Astrocyte of the cerebellum (primary cell): ENCODE data around the gene DENND10.

ENCODE experiments used
- DNase-seq: peaks from one replicate; pipeline ENCODE4 v3.0.0-alpha.2; 2011; ENCODE audit warnings: low read depth
- H3K4me3 ChIP-seq: 2 replicates; pipeline ENCODE4 v1.5.1; 2011; ENCODE audit warnings: mild to moderate bottlenecking, low read depth, low read length, moderate library complexity
- CTCF ChIP-seq: IDR thresholded peaks from 2 replicates; pipeline ENCODE4 v1.5.1; 2012; ENCODE audit warnings: low read length, low read depth, moderate library complexity, mild to moderate bottlenecking; ENCODE audit errors: missing control alignments
- in situ Hi-C: cut with HindIII; loops from 2 replicates; pipeline ENCODE4 v1.10.0; 2017; ENCODE audit warnings: low sequenced_read_pairs

Gene DENND10

GRCh38 chr10:119103903-119104653, at the start of gene DENND10:
Gene DENND10 (plus strand): TSS chr10:119104113. CDS start chr10:119104143, 30 bp downstream.
- no peak for TF ChIP-seq CTCF
- H3K4me3 ChIP-seq = peak within 1 kb of the TSS; percentile 71
- in situ Hi-C loops = no loop called here
- DNase-seq = peak; percentile 47

- H3K4me3 ChIP-seq = no peak overlapping the region
- DNase-seq = no peak
- in situ Hi-C loops = no loop called here
- TF ChIP-seq CTCF = no peak
Measured at GRCh38 chr10:119055472-119055871, 48.4 kb upstream of the DENND10 start.

- TF ChIP-seq CTCF = no peak
- no peak for DNase-seq
- no peak overlapping the region for H3K4me3 ChIP-seq
- in situ Hi-C loops = no loop called here
Measured at GRCh38 chr10:119058010-119058409, 45.9 kb upstream of the DENND10 start.

- no peak overlapping the region for H3K4me3 ChIP-seq
- in situ Hi-C loops = no loop called here
- TF ChIP-seq CTCF = no peak
- DNase-seq = no peak
Measured at GRCh38 chr10:119059557-119059956, 44.4 kb upstream of the DENND10 start.

- no peak overlapping the region for H3K4me3 ChIP-seq
- in situ Hi-C loops = no loop called here
- no peak for DNase-seq
- no peak for TF ChIP-seq CTCF
Measured at GRCh38 chr10:119060107-119060506, 43.8 kb upstream of the DENND10 start.

- no peak overlapping the region for H3K4me3 ChIP-seq
- in situ Hi-C loops = no loop called here
- TF ChIP-seq CTCF = no peak
- DNase-seq = no peak
Measured at GRCh38 chr10:119061352-119061751, 42.6 kb upstream of the DENND10 start.

- no peak for TF ChIP-seq CTCF
- no peak overlapping the region for H3K4me3 ChIP-seq
- no peak for DNase-seq
- in situ Hi-C loops = no loop called here
Measured at GRCh38 chr10:119061926-119062325, 42.0 kb upstream of the DENND10 start.
